OCI-LY7 (cell line): ENCODE measurements around the gene GRXCR2. TPM values are rescaled to one million over a fixed set of nuclear protein-coding genes. Genes with fewer than 3 reads are reported as not detected.
"Not testable (repeated sequence)": the region's sequence is repeated elsewhere in the genome, so short reads cannot be mapped to it uniquely, and the experiment has no call there.

Experiments used
- BruUV-seq: library from RNA; stranded (reverse); fragments of 400-500 nt; replicated peaks from 2 replicates; lab custom pipeline; 2021; lab: Mats Ljungman, UMichigan
- CTCF ChIA-PET: fragments of 300-600 bp; sonication (Branson Sonifier 250); formaldehyde crosslinking; loops from one replicate; lab custom pipeline; 2022; ENCODE audit warnings: antibody characterized with exemption; ENCODE audit not compliant: unreplicated experiment; lab: Charles Lee
- POLR2A ChIA-PET: fragments of 300-600 bp; sonication (Branson Sonifier 250); formaldehyde crosslinking; loops from one replicate; lab custom pipeline; 2022; ENCODE audit warnings: antibody characterized with exemption; lab: Charles Lee
- DNase-seq: peaks from one replicate; pipeline ENCODE4 v3.0.0-alpha.2; 2015; ENCODE audit warnings: low spot score
- H2AFZ ChIP-seq: fragments of 200-600 bp; sonication (generic), shearing (Covaris generic); 2 replicates; pipeline ENCODE4 v1.6.1; 2014; ENCODE audit warnings: mild to moderate bottlenecking, antibody characterized with exemption, low read length, moderate library complexity
- H3K27ac ChIP-seq: fragments of 200-600 bp; sonication (generic); 2 replicates; pipeline ENCODE4 v1.5.1; 2014; ENCODE audit warnings: mixed run types, low read depth, mild to moderate bottlenecking, moderate library complexity, low read length, inconsistent platforms; ENCODE audit not compliant: poor library complexity, severe bottlenecking
- H3K36me3 ChIP-seq: fragments of 200-600 bp; sonication (generic); 2 replicates; pipeline ENCODE4 v1.6.1; 2014; ENCODE audit warnings: mild to moderate bottlenecking, antibody characterized with exemption, low read length, moderate library complexity, mixed read lengths; ENCODE audit not compliant: insufficient read depth
- H3K4me1 ChIP-seq: fragments of 200-600 bp; sonication (generic); 2 replicates; pipeline ENCODE4 v1.5.1; 2014; ENCODE audit warnings: mild to moderate bottlenecking, low read length; ENCODE audit not compliant: insufficient read depth, poor library complexity, severe bottlenecking
- H3K4me2 ChIP-seq: fragments of 200-600 bp; sonication (generic); 2 replicates; pipeline ENCODE4 v1.6.1; 2014; ENCODE audit warnings: mild to moderate bottlenecking, low read length
- H3K4me3 ChIP-seq: fragments of 200-600 bp; sonication (generic); 2 replicates; pipeline ENCODE4 v1.5.1; 2014; ENCODE audit warnings: mild to moderate bottlenecking, low read depth, low read length; ENCODE audit not compliant: poor library complexity, severe bottlenecking
- H3K79me2 ChIP-seq: fragments of 200-600 bp; sonication (generic); 2 replicates; pipeline ENCODE4 v1.6.1; 2016; ENCODE audit warnings: low read depth, mild to moderate bottlenecking, low read length, moderate library complexity, mixed read lengths; ENCODE audit not compliant: insufficient read depth
- H3K9me2 ChIP-seq: fragments of 200-600 bp; sonication (generic); 2 replicates; pipeline ENCODE4 v1.6.1; 2016; ENCODE audit warnings: mild to moderate bottlenecking, low read length, mixed read lengths; ENCODE audit not compliant: insufficient read depth
- H3K9me3 ChIP-seq: fragments of 200-600 bp; sonication (generic); 2 replicates; pipeline ENCODE4 v1.6.1; 2014; ENCODE audit warnings: mild to moderate bottlenecking, mixed run types, low read length, mixed read lengths
- H4K20me1 ChIP-seq: fragments of 200-600 bp; sonication (generic); 2 replicates; pipeline ENCODE4 v1.6.1; 2014; ENCODE audit warnings: mild to moderate bottlenecking, antibody characterized with exemption, low read length, moderate library complexity, mixed read lengths; ENCODE audit not compliant: insufficient read depth
- EZH2phosphoT487 ChIP-seq: fragments of 200-600 bp; sonication (generic); IDR thresholded peaks from 2 replicates; pipeline ENCODE4 v1.6.1; 2018; ENCODE audit warnings: low read depth, borderline replicate concordance, mild to moderate bottlenecking, mixed run types, antibody characterized with exemption, low read length, moderate library complexity, mixed read lengths
- intact Hi-C: fragments of 100-400 bp; cut with micrococcal nuclease; formaldehyde crosslinking; loops from one replicate; pipeline ENCODE4 v1.10.0; 2022; ENCODE audit not compliant: unreplicated experiment
- total RNA-seq, 2 experiments: library from RNA; depleted of rRNA in 1 of 2; stranded (reverse); fragments of >200 nt in 1 of 2; shearing (Covaris generic) in 1 of 2; gene quantifications; 2 replicates each; pipeline ENCODE4 v1.2.3, GENCODE V29; 2014 to 2022
- TF ChIP-seq, protein P1 (sequence below): fragments of 200-600 bp; sonication (generic); conservative IDR thresholded peaks from 2 replicates; pipeline ENCODE4 v1.5.1; 2014; ENCODE audit warnings: mild to moderate bottlenecking, antibody characterized with exemption, low read length, moderate library complexity, mixed read lengths

The GRXCR2 gene
- total RNA-seq, 2 experiments from 2014 or later, result not detected

DNA sequence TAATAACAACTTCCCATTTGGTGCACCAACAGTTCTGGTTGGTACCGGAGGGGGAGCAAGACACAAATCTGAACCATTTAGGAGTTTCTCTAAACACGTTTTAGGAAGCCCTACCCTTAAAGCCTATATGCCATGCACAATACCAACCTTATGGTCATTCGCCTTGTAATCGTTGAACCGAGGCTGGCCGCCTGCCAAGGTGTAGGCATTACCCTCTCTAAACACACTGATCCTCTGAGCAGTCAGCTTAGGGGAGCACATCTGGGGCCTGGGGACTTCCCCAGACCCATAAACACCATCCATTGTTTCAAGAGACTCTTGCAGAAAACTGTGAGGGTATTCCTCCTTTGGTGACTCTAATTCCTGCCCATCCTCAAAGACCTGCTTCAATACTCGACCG is 328 bp downstream of the GRXCR2 start:
- intact Hi-C loops, result no loop called here
- CTCF ChIA-PET, result no interaction called here
- POLR2A ChIA-PET, result interaction anchor here (0.7 to 1.0 kb wide), 2 partner anchors 16 to 28 kb away, joined by 3 to 5 read pairs; no protein-coding TSS in a partner anchor

DNA sequence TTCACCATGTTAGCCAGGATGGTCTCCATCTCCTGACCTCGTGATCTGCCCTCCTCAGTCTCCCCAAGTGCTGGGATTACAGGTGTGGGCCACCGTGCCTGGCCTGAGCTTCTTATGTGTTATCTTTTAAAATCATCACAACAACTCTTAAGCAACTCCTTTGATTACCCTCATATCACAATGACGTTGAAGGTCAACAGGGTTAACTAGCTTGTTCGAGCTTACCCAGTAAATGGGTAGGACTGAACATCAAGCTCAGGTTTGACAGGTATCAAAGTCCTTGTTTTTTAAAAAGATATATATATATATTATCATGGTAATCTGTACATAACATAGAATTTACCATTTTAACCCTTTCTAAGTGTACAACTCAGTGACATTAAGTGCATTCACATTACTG is 3.1 kb downstream of the GRXCR2 start:
- H3K4me1 ChIP-seq, result no peaks in the 10 kb centered on the region
- no peak for DNase-seq
- intact Hi-C loops, result no loop called here
- no TSS peak for BruUV-seq
- H4K20me1 ChIP-seq, result no peaks in the 10 kb centered on the region
- no peak overlapping the region for H3K27ac ChIP-seq
- H2AFZ ChIP-seq, result no peak overlapping the region
- H3K79me2 ChIP-seq, result no peaks in the 10 kb centered on the region
- no peaks in the 10 kb centered on the region for H3K36me3 ChIP-seq
- H3K9me2 ChIP-seq, result no peaks in the 10 kb centered on the region
- no peak overlapping the region for H3K4me2 ChIP-seq
- no peaks in the 10 kb centered on the region for H3K9me3 ChIP-seq
- ChIA-PET POLR2A (interaction anchor here (0.5 to 0.8 kb wide), 2 partner anchors 19 to 155 kb away, joined by 4 to 5 read pairs; no protein-coding TSS in a partner anchor), CTCF (no interaction called here)
- H3K4me3 ChIP-seq, result no peak overlapping the region
- no peak for TF ChIP-seq EZH2phosphoT487
- TF ChIP-seq, protein P1, sequence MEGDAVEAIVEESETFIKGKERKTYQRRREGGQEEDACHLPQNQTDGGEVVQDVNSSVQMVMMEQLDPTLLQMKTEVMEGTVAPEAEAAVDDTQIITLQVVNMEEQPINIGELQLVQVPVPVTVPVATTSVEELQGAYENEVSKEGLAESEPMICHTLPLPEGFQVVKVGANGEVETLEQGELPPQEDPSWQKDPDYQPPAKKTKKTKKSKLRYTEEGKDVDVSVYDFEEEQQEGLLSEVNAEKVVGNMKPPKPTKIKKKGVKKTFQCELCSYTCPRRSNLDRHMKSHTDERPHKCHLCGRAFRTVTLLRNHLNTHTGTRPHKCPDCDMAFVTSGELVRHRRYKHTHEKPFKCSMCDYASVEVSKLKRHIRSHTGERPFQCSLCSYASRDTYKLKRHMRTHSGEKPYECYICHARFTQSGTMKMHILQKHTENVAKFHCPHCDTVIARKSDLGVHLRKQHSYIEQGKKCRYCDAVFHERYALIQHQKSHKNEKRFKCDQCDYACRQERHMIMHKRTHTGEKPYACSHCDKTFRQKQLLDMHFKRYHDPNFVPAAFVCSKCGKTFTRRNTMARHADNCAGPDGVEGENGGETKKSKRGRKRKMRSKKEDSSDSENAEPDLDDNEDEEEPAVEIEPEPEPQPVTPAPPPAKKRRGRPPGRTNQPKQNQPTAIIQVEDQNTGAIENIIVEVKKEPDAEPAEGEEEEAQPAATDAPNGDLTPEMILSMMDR, result no peak

More for the DNA sequence above, 328 bp downstream of the GRXCR2 start:
- no peak overlapping the region for H2AFZ ChIP-seq
- H4K20me1 ChIP-seq, result no peaks in the 10 kb centered on the region
- no peak overlapping the region for H3K27ac ChIP-seq
- TF ChIP-seq, protein P1, result no peak
- TF ChIP-seq EZH2phosphoT487, result no peak
- DNase-seq, result no peak
- H3K9me3 ChIP-seq, result no peaks in the 10 kb centered on the region
- no peak overlapping the region for H3K4me2 ChIP-seq
- BruUV-seq, result no TSS peak
- H3K4me1 ChIP-seq, result no peaks in the 10 kb centered on the region
- no peaks in the 10 kb centered on the region for H3K79me2 ChIP-seq
- no peaks in the 10 kb centered on the region for H3K9me2 ChIP-seq
- no peaks in the 10 kb centered on the region for H3K36me3 ChIP-seq
- H3K4me3 ChIP-seq, result no peak overlapping the region

DNA sequence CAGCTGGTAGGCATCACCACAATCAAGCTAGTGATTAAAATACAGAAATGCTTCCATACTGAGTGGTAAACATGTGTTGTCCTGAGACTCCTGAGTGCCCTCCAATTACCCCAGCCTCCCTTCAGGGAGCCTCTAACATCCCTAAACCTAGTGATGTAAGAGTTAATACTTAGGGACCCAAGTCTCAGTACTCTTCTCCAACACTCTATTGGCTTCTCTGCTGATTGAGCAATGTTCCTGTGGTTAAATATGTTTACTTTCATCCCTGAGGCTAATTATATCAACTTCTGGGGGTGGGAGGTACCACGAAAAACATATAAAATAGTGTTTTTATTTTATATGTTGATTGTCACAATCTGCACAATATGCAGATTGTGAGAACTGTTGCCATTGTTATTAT is 5.0 kb downstream of the GRXCR2 start:
- Histone ChIP-seq H3K9me3 (no peaks in the 10 kb centered on the region), H3K9me2 (no peaks in the 10 kb centered on the region), H4K20me1 (no peaks in the 10 kb centered on the region), H3K79me2 (no peaks in the 10 kb centered on the region), H3K36me3 (no peaks in the 10 kb centered on the region), H3K4me1 (no peaks in the 10 kb centered on the region), H3K27ac (no peak overlapping the region), H2AFZ (no peak overlapping the region), H3K4me2 (no peak overlapping the region), H3K4me3 (no peak overlapping the region)
- DNase-seq, result no peak
- TF ChIP-seq, protein P1, result no peak
- TF ChIP-seq EZH2phosphoT487, result no peak
- ChIA-PET CTCF (no interaction called here), POLR2A (no interaction called here)
- no TSS peak for BruUV-seq
- intact Hi-C loops, result no loop called here

DNA sequence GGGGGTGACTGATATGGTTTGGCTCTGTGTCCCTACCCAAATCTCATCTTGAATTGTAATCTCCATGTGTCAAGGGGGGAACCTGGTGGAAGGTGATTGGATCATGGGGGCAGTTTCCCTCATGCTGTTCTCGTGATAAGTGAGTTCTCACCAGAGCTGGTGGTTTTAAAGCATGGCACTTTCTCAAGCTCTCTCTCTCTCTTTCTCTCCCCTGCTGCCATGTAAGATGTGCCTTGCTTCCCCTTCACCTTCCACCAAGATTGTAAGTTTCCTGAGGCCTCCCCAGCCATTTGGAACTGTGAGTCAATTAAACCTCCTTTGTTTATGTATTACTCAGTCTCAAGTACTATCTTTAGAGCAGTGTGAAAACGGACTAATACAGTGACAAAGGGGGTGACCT is 8.4 kb downstream of the GRXCR2 start:
- H3K27ac ChIP-seq, H3K36me3 ChIP-seq, BruUV-seq, H3K9me3 ChIP-seq, intact Hi-C loops, H3K4me1 ChIP-seq, DNase-seq, H3K4me2 ChIP-seq, CTCF ChIA-PET, H3K79me2 ChIP-seq, H3K9me2 ChIP-seq, H4K20me1 ChIP-seq, H3K4me3 ChIP-seq, H2AFZ ChIP-seq: not testable (repeated sequence)
- POLR2A ChIA-PET, result interaction anchor here (0.6 kb wide), 1 partner anchor 780 kb away, joined by 3 read pairs; no protein-coding TSS in a partner anchor
